WTC11 (cell line): ENCODE results near the gene RMC1. TPM values are rescaled to one million over a fixed set of nuclear protein-coding genes. Genes with fewer than 3 reads are reported as not detected.

ENCODE experiments used
- ATAC-seq: fragments of 200-7000 bp; cut with Tn5 transposase; 2 replicates; pipeline ENCODE4 v1.10.0; 2021; ENCODE audit warnings: mild to moderate bottlenecking, moderate library complexity
- CTCF ChIA-PET: fragments of 300-600 bp; sonication (Branson Sonifier 250); formaldehyde crosslinking; loops from one replicate; lab custom pipeline; 2021; ENCODE audit warnings: antibody characterized with exemption; lab: Charles Lee
- POLR2A ChIA-PET: fragments of 350-600 bp; sonication (Branson Sonifier 250); formaldehyde crosslinking; loops from one replicate; lab custom pipeline; 2021; ENCODE audit warnings: antibody characterized with exemption; lab: Charles Lee
- DNase-seq: peaks from one replicate; pipeline ENCODE4 v3.0.0; 2021; ENCODE audit warnings: low spot score
- H3K27ac Mint-ChIP-seq: 2 replicates; pipeline ENCODE4 v1.8.0; 2021; ENCODE audit warnings: mixed read lengths
- H3K27me3 Mint-ChIP-seq: 2 replicates; pipeline ENCODE4 v1.8.0; 2021; ENCODE audit warnings: low read depth, mild to moderate bottlenecking, moderate library complexity, mixed read lengths
- H3K36me3 Mint-ChIP-seq: 2 replicates; pipeline ENCODE4 v1.8.0; 2021; ENCODE audit warnings: mixed read lengths
- H3K4me1 Mint-ChIP-seq: 2 replicates; pipeline ENCODE4 v1.8.0; 2022; ENCODE audit warnings: mixed read lengths
- H3K4me3 Mint-ChIP-seq: 2 replicates; pipeline ENCODE4 v1.8.0; 2021; ENCODE audit warnings: mild to moderate bottlenecking, moderate library complexity, mixed read lengths
- H3K9me3 Mint-ChIP-seq: 2 replicates; pipeline ENCODE4 v1.8.0; 2021; ENCODE audit warnings: mixed read lengths
- AFF4 ChIP-seq: sonication (generic); formaldehyde crosslinking; IDR thresholded peaks from 2 replicates; pipeline ENCODE4 v1.8.1; 2023; ENCODE audit warnings: mild to moderate bottlenecking, missing genetic modification reagents, borderline replicate concordance
- ATF3 ChIP-seq: sonication (generic); formaldehyde crosslinking; conservative IDR thresholded peaks from 2 replicates; pipeline ENCODE4 v1.8.1; 2022; ENCODE audit warnings: mild to moderate bottlenecking, missing genetic modification reagents
- CDX4 ChIP-seq: fragments of 250-450 bp; sonication (Bioruptor Pico); IDR thresholded peaks from 2 replicates; pipeline ENCODE4 v1.9.0; 2021; ENCODE audit warnings: moderate library complexity, mild to moderate bottlenecking, inconsistent platforms, borderline replicate concordance
- CTCF ChIP-seq: fragments of 200-600 bp; IDR thresholded peaks from 2 replicates; pipeline ENCODE4 v1.8.0; 2022; ENCODE audit warnings: antibody characterized with exemption
- EMX1 ChIP-seq: fragments of 250-450 bp; sonication (Bioruptor Pico); IDR thresholded peaks from 2 replicates; pipeline ENCODE4 v1.8.0; 2021; ENCODE audit warnings: mild to moderate bottlenecking
- FOXP4 ChIP-seq: sonication (generic); formaldehyde crosslinking; IDR thresholded peaks from 2 replicates; pipeline ENCODE4 v1.8.0; 2022; ENCODE audit warnings: mild to moderate bottlenecking, missing genetic modification reagents
- GABPB1 ChIP-seq: sonication (generic); formaldehyde crosslinking; IDR thresholded peaks from 2 replicates; pipeline ENCODE4 v1.8.1; 2023; ENCODE audit warnings: mild to moderate bottlenecking, missing genetic modification reagents
- JAZF1 ChIP-seq: fragments of 250-450 bp; sonication (Bioruptor Pico); IDR thresholded peaks from 2 replicates; pipeline ENCODE4 v1.9.0; 2021; ENCODE audit warnings: moderate library complexity, mild to moderate bottlenecking, inconsistent platforms
- KAT7 ChIP-seq: sonication (generic); formaldehyde crosslinking; IDR thresholded peaks from 2 replicates; pipeline ENCODE4 v1.8.1; 2023; ENCODE audit warnings: missing genetic modification reagents, mild to moderate bottlenecking, borderline replicate concordance
- MYBL2 ChIP-seq: sonication (generic); formaldehyde crosslinking; IDR thresholded peaks from 2 replicates; pipeline ENCODE4 v1.8.1; 2023; ENCODE audit warnings: mild to moderate bottlenecking, moderate library complexity, missing genetic modification reagents
- PRDM15 ChIP-seq: sonication (generic); formaldehyde crosslinking; IDR thresholded peaks from 2 replicates; pipeline ENCODE4 v1.8.0; 2022; ENCODE audit warnings: missing genetic modification reagents
- TEAD4 ChIP-seq: sonication (generic); formaldehyde crosslinking; IDR thresholded peaks from 2 replicates; pipeline ENCODE4 v1.8.0; 2022; ENCODE audit warnings: mild to moderate bottlenecking, missing genetic modification reagents
- ZBTB43 ChIP-seq: sonication (generic); formaldehyde crosslinking; IDR thresholded peaks from 2 replicates; pipeline ENCODE4 v1.8.1; 2023; ENCODE audit warnings: mild to moderate bottlenecking, missing genetic modification reagents
- total RNA-seq: library from RNA; stranded (reverse); gene quantifications from 3 replicates; pipeline ENCODE4 v1.2.3, GENCODE V29; 2021

The RMC1 gene
- total RNA-seq, 1 experiment from 2014 or later: 15.6 TPM

GRCh38 chr18:23539911-23540525, 36.7 kb downstream of the RMC1 start:
- no peaks in the 10 kb centered on the region for H3K27me3 Mint-ChIP-seq
- no peaks in the 10 kb centered on the region for H3K4me1 Mint-ChIP-seq
- H3K36me3 Mint-ChIP-seq: peaks cover 82% of the 10 kb centered on the region
- H3K4me3 Mint-ChIP-seq: no peak overlapping the region
- no peak overlapping the region for H3K27ac Mint-ChIP-seq
- ATAC-seq: no peak
- H3K9me3 Mint-ChIP-seq: no peaks in the 10 kb centered on the region
- ChIA-PET CTCF (no interaction called here), POLR2A (no interaction called here)
- TF ChIP-seq PRDM15 (no peak), CTCF (no peak), CDX4 (CRISPR knock-in tag) (no peak), GABPB1 (CRISPR knock-in tag) (no peak), KAT7 (CRISPR knock-in tag) (no peak)
- DNase-seq: no peak

GRCh38 chr18:23540867-23541266, 37.6 kb downstream of the RMC1 start:
- no peak for DNase-seq
- TF ChIP-seq EMX1 (CRISPR knock-in tag): no peak
- TF ChIP-seq FOXP4: no peak
- no peak for TF ChIP-seq JAZF1 (CRISPR knock-in tag)
- TF ChIP-seq MYBL2 (CRISPR knock-in tag): no peak
- no peak for TF ChIP-seq ZBTB43 (CRISPR knock-in tag)
- TF ChIP-seq ATF3 (CRISPR knock-in tag): no peak
- no peak for TF ChIP-seq AFF4 (CRISPR knock-in tag)
- no peak for TF ChIP-seq TEAD4 (CRISPR knock-in tag)
- POLR2A ChIA-PET: no interaction called here
- no peak overlapping the region for H3K4me3 Mint-ChIP-seq
- no peaks in the 10 kb centered on the region for H3K9me3 Mint-ChIP-seq
- H3K36me3 Mint-ChIP-seq: peaks cover 76% of the 10 kb centered on the region
- no peaks in the 10 kb centered on the region for H3K4me1 Mint-ChIP-seq
- no peak overlapping the region for H3K27ac Mint-ChIP-seq
- H3K27me3 Mint-ChIP-seq: no peaks in the 10 kb centered on the region
- no peak for ATAC-seq
- CTCF ChIA-PET: no interaction called here
